Lower leg skin (tissue), 3 donors: ENCODE measurements around the gene ABR.

Experiments used
- POLR2A ChIP-seq, 2 donors: fragments of 450-650 bp; IDR thresholded peaks; one replicate each; pipeline ENCODE4 v1.6.1; 2016 to 2017; ENCODE audit warnings: antibody characterized with exemption in 2 of 2, mild to moderate bottlenecking in 1 of 2, moderate library complexity in 1 of 2
- TF ChIP-seq, protein P1 (sequence below), 3 donors: fragments of 450-650 bp; IDR thresholded peaks; one replicate each; pipeline ENCODE4 v1.5.1; 2016; ENCODE audit warnings: antibody characterized with exemption in 3 of 3, mild to moderate bottlenecking in 3 of 3, moderate library complexity in 2 of 3

DNA sequence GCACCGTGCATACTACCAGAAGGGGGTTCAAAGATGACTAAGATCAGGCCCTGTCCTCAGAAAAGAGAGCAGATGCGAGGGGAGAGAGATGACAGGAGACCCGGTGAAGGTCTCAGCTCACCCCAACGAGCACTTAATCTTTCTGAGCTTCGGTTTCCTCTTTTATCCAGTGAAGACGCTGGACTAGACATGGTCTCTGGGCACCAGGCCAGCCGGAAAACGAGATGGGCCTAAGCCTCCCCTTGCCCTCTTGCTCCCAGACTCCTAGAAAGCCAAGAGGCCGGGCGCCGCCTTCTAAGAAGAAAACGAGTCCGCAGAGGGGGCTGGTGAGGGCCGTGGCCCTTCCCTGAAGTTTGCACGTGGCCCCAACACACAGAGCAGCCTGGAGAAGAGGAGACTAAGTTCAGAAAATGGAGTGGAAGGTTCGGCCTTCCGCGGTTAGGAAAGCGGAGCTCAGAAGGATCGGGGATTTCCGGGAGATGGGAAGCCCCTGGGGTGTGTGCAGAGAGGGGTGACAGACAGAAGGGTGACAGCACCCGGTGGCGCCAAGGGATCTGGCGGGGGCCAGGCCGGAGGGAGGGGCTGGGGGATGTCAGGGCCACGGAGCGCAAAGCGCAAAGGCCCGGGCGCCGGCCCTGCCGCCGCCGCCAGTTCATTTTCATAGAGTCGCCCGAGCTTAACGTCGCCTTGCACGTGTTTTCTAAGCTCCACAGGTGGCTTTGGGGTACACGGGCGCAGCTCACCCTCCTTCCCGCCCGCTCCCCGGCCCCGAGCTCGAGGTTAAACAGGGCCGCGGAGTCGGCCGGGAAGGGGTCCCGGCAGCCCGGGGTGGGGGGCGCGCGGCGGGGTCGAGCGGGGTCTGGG lies 48.4 kb upstream of the ABR start:
- TF ChIP-seq, protein P1, sequence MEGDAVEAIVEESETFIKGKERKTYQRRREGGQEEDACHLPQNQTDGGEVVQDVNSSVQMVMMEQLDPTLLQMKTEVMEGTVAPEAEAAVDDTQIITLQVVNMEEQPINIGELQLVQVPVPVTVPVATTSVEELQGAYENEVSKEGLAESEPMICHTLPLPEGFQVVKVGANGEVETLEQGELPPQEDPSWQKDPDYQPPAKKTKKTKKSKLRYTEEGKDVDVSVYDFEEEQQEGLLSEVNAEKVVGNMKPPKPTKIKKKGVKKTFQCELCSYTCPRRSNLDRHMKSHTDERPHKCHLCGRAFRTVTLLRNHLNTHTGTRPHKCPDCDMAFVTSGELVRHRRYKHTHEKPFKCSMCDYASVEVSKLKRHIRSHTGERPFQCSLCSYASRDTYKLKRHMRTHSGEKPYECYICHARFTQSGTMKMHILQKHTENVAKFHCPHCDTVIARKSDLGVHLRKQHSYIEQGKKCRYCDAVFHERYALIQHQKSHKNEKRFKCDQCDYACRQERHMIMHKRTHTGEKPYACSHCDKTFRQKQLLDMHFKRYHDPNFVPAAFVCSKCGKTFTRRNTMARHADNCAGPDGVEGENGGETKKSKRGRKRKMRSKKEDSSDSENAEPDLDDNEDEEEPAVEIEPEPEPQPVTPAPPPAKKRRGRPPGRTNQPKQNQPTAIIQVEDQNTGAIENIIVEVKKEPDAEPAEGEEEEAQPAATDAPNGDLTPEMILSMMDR (IDR thresholded peaks at IDR 0.05), result no peak
- TF ChIP-seq POLR2A (IDR thresholded peaks at IDR 0.05), result no peak
